Peyer's patch (tissue), 4 donors: ENCODE data around the gene ECHDC3.

Experiments used
- POLR2A ChIP-seq, 2 donors: fragments of 450-650 bp; IDR thresholded peaks; one replicate each; pipeline ENCODE4 v1.5.1; 2017; ENCODE audit warnings: antibody characterized with exemption in 2 of 2, mild to moderate bottlenecking in 2 of 2, moderate library complexity in 2 of 2
- TF ChIP-seq, protein P1 (sequence below), 6 experiments: fragments of 450-650 bp in 4 of 6; fragments of 200-600 bp in 2 of 6; sonication (generic) in 1 of 6; IDR thresholded peaks; one replicate each; pipeline ENCODE4 v1.5.1; 2017 to 2019; ENCODE audit warnings: antibody characterized with exemption in 6 of 6, mild to moderate bottlenecking in 3 of 6, moderate library complexity in 1 of 6

DNA sequence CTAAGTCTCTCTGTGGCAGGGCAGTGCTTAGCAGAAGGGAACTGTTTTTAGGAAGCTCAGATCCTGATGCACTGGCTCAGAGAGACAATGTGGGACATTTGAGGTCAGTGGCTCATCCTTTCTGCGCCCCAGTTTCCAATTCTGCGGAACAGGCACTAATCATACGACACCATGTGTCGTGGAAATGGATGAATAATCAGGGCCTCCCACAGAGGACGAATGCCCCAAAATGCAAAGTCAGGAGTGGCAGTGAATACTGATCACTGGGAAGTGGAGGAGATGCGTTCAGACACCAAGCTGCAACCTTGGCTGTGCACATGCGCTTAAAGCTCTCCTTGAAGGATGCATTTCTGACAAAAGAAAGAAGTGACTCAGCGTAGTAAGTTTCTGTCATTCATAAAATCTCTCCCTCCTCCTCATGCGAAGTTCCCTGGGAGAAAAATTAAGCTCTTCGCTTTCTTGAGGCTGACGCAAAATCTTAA, 21.9 kb upstream of the ECHDC3 start:
- TF ChIP-seq, protein P1, sequence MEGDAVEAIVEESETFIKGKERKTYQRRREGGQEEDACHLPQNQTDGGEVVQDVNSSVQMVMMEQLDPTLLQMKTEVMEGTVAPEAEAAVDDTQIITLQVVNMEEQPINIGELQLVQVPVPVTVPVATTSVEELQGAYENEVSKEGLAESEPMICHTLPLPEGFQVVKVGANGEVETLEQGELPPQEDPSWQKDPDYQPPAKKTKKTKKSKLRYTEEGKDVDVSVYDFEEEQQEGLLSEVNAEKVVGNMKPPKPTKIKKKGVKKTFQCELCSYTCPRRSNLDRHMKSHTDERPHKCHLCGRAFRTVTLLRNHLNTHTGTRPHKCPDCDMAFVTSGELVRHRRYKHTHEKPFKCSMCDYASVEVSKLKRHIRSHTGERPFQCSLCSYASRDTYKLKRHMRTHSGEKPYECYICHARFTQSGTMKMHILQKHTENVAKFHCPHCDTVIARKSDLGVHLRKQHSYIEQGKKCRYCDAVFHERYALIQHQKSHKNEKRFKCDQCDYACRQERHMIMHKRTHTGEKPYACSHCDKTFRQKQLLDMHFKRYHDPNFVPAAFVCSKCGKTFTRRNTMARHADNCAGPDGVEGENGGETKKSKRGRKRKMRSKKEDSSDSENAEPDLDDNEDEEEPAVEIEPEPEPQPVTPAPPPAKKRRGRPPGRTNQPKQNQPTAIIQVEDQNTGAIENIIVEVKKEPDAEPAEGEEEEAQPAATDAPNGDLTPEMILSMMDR (IDR thresholded peaks at IDR 0.05) = no peak
- no peak for TF ChIP-seq POLR2A (IDR thresholded peaks at IDR 0.05)
